GM18502 (cell line): ENCODE data around the gene ZSWIM1.
"Not testable (repeated sequence)": the region's sequence is repeated elsewhere in the genome, so short reads cannot be mapped to it uniquely, and the experiment has no call there.

Source experiments
- ATAC-seq: cut with Tn5 transposase; IDR thresholded peaks from one replicate; pipeline ENCODE4 v1.9.1; 2021; ENCODE audit warnings: mild to moderate bottlenecking; ENCODE audit not compliant: unreplicated experiment, poor library complexity

ZSWIM1 gene

GRCh38 chr20:45852326-45852725 is 28.7 kb upstream of the ZSWIM1 start:
- no peak for ATAC-seq

DNA sequence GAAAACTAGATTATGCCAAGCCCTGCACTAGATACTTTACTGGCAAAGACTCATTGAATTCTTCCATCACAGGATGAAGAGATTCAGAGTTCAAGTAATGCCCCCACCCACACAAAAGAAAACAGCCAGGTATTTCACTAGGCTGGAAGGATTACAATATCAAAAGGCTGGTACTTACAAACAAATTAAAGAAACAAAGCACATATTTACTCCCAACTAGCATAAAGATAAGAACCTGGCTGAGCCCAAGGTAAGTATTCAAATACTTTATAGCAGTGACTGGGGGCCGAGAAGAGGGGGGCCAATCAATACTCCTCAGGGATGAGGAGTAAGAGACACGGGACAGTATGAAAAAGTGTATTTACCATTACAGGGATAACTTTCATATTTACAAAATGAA is 27.5 kb upstream of the ZSWIM1 start:
- ATAC-seq: no peak

DNA sequence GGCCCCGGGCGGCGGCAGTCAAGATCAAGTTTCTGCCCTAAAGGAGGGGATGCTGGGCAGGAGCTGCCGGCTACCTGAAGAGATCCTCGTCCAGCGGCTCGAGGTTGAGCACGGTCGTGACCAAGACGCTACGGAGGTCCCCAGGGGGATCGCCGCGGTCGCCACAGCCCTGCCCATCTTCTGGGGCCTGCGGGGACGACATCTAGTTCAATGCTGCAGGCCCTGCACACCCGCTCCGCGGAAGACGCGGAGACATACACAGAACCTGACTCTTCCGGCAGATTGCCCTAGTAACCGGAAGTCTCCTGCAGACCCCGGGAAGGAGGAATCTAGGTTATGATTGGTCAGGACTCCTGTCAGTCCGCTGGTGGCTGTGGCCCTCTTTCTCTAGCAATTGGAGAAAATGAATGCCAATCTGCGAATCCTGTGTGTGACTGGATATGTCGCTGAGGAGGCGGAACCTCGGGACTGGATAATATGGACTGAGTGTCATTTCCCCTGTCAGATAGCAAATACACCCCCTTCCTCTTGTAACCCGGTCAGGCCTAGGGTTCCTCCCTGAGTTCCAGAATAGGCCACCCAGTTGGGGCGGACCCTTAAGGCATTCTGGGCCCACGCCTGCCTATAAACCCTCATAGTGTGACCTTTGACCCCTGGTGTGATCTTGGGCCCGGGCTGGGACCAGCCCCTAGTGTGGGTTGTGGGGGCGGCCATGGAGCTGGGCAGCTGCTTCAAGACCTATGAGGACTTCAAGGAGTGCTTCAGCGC is 23.7 kb upstream of the ZSWIM1 start, which contains the start of the genes ACOT8 and ZSWIM3:
TSS of gene ACOT8 (minus strand) at position 279 of the 768 bp plus-strand sequence. CDS start at position 202, 77 bp downstream.
TSS of gene ZSWIM3 (plus strand) at position 501 of the 768 bp plus-strand sequence. CDS start at position 713, 212 bp downstream.
- peak; percentile 95 for ATAC-seq

- ATAC-seq: peak; percentile 29
These were observed 23.2 kb upstream of the ZSWIM1 start for GRCh38 chr20:45857882-45858216.

DNA sequence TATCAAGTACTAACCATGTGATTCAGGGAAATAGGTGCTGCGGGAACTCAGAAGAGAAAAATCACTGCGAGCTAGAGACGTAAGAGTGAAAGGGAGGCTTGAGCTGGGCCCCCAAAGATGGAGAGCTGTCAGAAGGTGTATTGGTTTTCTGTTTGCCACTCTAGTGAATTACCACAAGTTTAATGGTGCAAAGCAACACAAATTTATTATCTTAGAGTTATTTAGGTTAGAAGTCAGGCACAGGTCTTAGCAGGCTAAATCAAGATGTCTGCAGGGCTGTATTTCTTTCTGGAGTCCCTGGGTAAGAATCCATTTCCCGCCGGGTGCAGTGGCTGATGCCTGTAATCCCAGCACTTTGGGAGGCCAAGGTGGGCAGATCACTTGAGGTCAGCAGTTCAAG is 21.1 kb upstream of the ZSWIM1 start:
- ATAC-seq: no peak

DNA sequence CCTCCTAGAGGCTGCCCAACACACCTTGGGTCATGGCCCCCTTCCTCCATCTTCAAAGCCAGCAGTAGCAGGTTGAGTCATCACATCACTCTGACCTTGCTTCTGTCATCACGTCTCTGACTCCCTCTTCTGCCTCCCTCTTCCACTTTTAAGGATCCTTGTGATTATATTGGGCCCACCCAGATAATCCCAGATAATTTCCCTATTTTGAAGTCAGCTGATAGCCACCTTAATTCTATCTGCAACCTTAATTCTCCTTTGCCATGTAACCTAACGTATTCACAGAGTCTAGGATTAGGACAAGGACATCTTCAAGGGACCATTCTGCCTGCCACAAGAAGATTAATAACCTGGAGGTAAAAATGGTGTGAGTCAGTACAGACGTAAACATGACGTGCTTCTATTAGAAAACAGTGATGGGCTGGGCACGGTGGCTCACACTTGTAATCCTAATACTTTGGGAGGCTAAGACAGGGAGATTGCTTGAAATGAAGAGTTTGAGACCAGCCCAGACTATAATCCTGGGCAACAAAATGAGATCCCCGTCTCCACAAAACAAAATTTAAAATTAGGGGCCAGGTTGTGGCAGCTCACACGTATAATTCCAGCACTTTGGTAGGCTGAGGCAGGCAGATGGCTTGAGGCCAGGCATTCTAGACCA is 20.3 kb upstream of the ZSWIM1 start:
- ATAC-seq: no peak

DNA sequence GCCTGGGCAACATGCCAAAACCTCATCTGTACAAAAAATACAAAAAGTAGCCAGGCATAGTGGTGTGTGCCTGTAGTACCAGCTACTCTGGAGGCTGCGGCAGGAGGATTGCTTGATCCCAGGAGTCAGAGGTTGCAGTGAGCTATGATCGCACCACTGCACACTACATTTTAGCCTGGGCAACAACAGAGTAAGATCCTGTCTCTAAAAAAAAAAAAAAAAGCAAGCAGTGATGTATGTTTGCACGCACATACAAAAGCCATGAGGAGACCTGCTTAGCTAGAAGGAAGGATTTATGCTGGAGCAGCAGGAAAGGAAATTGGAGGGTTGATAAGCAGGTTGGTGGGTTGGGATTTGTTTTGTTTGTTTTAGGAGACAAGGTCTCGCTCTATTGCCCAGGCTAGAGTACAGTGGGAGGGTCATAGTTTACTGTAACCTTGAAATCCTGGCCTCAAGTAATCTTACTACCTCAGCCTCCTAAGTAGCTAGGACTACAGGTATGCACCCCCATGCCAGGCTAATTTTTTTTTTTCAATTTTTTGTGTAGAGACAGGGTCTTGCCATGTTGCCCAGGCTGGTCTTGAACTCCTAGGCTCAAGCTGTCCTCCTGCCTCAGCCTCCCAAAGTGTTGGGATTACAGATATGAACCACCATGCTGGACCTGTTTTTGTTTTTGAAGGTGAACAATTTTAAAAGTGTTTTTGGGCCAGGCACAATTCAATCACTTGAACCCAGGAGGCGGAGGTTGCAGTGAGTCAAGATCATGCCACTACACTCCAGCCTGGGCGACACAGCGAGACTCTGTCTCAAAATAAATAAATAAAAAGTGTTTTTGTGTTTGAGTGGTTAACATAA is 19.6 kb upstream of the ZSWIM1 start:
- no peak for ATAC-seq

- no peak for ATAC-seq
These were observed 17.2 kb upstream of the ZSWIM1 start for GRCh38 chr20:45863543-45864470.

DNA sequence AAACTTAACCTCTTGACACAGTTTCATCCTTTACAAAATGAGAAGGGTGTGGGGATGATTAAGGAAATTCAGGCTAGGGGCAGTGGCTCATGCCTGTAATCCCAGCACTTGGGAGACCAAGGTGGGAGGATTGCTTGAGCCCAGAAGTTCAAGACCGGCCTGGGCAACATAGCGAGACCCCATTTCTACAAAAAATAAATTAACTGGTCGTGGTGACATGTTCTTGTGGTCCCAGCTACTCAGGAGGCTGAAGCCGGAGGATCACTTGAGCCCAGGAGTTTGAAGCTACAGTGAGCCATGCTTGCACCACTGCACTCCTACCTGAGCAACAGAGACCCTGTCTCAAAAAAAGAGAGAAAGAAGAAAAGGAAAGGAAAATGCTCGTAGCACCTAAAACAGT is 14.6 kb upstream of the ZSWIM1 start:
- no peak for ATAC-seq

DNA sequence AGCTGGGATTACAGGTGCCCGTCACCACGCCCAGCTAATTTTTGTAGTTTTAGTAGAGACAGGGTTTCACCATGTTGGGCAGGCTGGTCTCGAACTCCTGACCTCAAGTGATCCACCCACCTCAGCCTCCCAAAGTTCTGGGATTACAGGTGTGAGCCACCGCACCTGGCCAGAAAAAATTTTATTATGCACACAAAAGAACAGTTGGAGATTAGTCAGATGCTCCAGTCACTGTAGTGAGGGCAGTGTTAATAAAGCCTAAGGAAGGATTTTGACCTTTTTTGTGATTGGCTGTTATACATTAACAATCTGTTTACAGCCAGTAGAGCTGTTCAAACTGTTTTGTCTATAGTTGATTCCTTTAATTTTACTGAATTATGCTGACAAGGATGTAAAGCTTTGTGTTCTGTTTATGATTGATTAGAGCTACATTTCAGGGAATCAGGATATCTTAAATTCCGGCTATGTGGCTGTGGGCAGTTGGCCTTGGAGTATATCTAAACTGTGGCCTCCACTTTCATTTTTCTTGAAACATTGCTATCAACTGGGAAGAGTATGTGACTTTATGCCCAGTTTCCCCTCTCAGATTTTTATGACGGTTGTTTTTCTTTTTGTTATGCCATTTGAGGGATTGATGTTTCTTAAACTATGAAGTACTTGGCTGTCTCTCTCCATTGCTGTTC is 13.8 kb upstream of the ZSWIM1 start:
- no peak for ATAC-seq

DNA sequence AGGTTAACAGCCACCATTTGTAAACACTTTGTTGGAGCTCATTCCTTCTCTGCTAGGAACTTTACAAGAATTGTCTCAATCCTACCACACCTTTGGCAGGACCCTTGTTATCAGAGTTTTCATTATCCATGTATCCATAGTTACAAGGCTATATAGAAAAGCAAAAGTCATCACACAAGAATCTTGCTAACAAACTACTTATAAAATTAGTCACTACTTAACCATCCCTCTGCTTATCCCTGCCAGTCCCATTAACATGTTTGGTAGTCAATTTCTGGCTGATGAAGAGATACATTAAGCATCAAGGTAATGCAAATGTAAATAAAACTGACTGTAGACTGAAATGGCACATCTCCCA is 13.2 kb upstream of the ZSWIM1 start:
- ATAC-seq: no peak

GRCh38 chr20:45872626-45873025 is 8.4 kb upstream of the ZSWIM1 start:
- no peak for ATAC-seq

- no peak for ATAC-seq
These were observed 7.5 kb upstream of the ZSWIM1 start for GRCh38 chr20:45873409-45874103.

- ATAC-seq: not testable (repeated sequence)
These were observed 6.9 kb upstream of the ZSWIM1 start for GRCh38 chr20:45874104-45874481.

- no peak for ATAC-seq
These were observed 6.5 kb upstream of the ZSWIM1 start for GRCh38 chr20:45874576-45874975.

DNA sequence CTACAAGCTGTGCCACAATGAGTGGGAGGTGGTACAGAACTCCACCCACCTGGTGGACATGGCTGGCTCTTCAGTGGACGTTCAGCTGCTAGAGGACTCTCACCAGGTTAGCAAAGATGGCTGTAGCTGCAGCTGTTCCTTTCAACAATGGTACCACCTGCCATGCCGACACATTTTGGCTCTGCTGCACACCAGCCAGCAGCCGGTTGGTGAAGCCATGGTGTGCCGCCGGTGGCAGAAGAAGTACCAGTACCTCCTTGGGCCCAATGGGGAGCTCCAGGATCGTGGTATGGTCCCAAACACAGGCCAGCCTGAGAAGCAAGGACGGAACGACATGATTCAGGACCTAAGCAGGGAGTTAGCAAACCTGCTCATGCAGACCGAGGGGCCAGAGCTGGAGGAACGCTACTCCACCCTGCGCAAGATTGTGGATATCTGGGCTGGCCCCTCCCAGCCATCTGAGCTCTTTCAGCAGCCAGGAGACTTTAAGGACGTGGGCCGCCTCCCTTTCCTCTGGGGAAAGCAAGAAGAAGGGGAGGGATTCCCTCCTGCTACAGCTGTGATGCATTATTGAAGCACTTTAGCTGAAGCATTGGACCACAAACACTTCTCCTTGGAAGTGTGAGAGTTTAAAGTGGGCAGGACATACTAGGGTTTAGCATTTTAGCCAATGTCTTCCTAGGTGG is 2.8 kb upstream of the ZSWIM1 start:
- no peak for ATAC-seq

DNA sequence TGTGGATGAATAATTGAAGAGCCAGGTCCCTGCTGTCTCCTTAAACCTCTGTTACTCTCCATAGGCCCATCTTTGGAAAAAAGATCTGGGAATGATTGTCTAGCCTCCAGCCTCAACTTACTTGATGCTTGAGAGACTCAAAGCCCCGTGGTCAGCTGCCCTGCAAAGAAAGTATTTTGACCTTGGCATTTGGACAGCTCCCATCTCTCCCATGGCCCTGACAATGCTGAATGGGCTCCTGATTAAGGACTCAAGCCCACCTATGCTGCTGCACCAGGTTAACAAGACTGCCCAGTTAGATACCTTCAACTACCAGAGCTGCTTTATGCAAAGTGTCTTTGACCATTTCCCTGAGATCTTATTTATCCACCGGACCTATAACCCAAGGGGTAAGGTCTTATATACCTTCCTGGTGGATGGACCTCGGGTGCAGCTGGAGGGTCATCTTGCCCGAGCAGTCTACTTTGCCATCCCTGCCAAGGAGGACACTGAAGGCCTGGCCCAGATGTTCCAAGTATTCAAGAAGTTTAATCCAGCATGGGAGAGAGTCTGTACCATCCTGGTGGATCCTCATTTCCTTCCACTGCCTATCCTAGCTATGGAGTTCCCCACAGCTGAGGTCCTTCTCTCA is 1.6 kb downstream of the ZSWIM1 start:
- ATAC-seq: no peak

GRCh38 chr20:45883100-45883469 is 2.1 kb downstream of the ZSWIM1 start:
- ATAC-seq: no peak
